Transverse colon (tissue), 4 donors: ENCODE measurements around the gene RNFT2. TPM values are rescaled to one million over a fixed set of nuclear protein-coding genes. Genes with fewer than 3 reads are reported as not detected.

ENCODE experiments used
- DNase-seq: peaks from one replicate; pipeline ENCODE4 v3.0.0-alpha.2; 2019
- H3K27ac ChIP-seq, 4 donors: fragments of 200-600 bp; sonication (generic); 2 replicates each; pipeline ENCODE4 v1.5.1; 2016 to 2018; ENCODE audit warnings: inconsistent platforms in 4 of 4
- H3K27me3 ChIP-seq: fragments of 200-600 bp; sonication (generic); 2 replicates; pipeline ENCODE4 v1.5.1; 2017; ENCODE audit warnings: inconsistent platforms
- H3K36me3 ChIP-seq, 4 donors: fragments of 200-600 bp; sonication (generic); 2 replicates each; pipeline ENCODE4 v1.5.1; 2017 to 2019; ENCODE audit warnings: inconsistent platforms in 4 of 4
- H3K4me1 ChIP-seq, 4 donors: fragments of 200-600 bp; sonication (generic); 2 replicates each; pipeline ENCODE4 v1.5.1; 2017 to 2020; ENCODE audit warnings: inconsistent platforms in 4 of 4
- H3K4me3 ChIP-seq, 4 donors: fragments of 200-600 bp; sonication (generic); 1 replicate in 1 of 4; 2 replicates in 3 of 4; pipeline versions ENCODE4 v1.5.1 to v1.6.1; 2017 to 2019; ENCODE audit warnings: inconsistent platforms in 4 of 4
- H3K9me3 ChIP-seq, 2 donors: fragments of 200-600 bp; sonication (generic); 2 replicates each; pipeline ENCODE4 v1.5.1; 2017 to 2019; ENCODE audit warnings: inconsistent platforms in 2 of 2
- CTCF ChIP-seq, 5 experiments: fragments of 200-600 bp in 3 of 5; fragments of 450-650 bp in 2 of 5; sonication (generic) in 3 of 5; IDR thresholded peaks; 1 replicate in 2 of 5; 2 replicates in 3 of 5; pipeline ENCODE4 v1.5.1; 2016 to 2017; ENCODE audit warnings: antibody characterized with exemption in 5 of 5, inconsistent platforms in 3 of 5, mild to moderate bottlenecking in 2 of 5, moderate library complexity in 1 of 5
- EP300 ChIP-seq: sonication (generic); formaldehyde crosslinking; IDR thresholded peaks from one replicate; pipeline ENCODE4 v1.6.1; 2017; ENCODE audit warnings: antibody characterized with exemption, low read depth
- POLR2A ChIP-seq: fragments of 450-650 bp; IDR thresholded peaks from one replicate; pipeline ENCODE4 v1.6.1; 2016; ENCODE audit warnings: antibody characterized with exemption, mild to moderate bottlenecking, moderate library complexity
- POLR2AphosphoS5 ChIP-seq, 3 donors: sonication (generic); formaldehyde crosslinking; IDR thresholded peaks; one replicate each; pipeline ENCODE4 v1.6.1; 2016; ENCODE audit warnings: antibody characterized with exemption in 3 of 3
- WGBS, 2 donors: methylation state at CpG; one replicate each; pipeline ENCODE4 v1.1.5; 2018; ENCODE audit warnings: low coverage in 1 of 2; 5-methylcytosine and 5-hydroxymethylcytosine counted together
- in situ Hi-C, 4 donors: fragments of 200-750 bp; cut with MboI; loops; one replicate each; pipeline versions ENCODE4 v1.15.0 to v1.15.1; 2017; ENCODE audit warnings: low sequenced_read_pairs in 3 of 4, low pct_ligation_motif_present in 1 of 4, low pct_unique_long_range_greater_than_20kb in 1 of 4
- intact Hi-C: fragments of 100-400 bp; cut with DNase I; formaldehyde crosslinking; loops from one replicate; pipeline ENCODE4 v1.15.1; 2023; ENCODE audit warnings: low total_unique reads
- total RNA-seq, 4 donors: library from RNA; depleted of rRNA; stranded (reverse); fragments of >200 nt; gene quantifications; one replicate each; pipeline ENCODE4 v1.1.0, GENCODE V29; 2016

RNFT2 gene
- total RNA-seq, 4 donors from 2014 or later: 0.20 to 1.1 (median 0.68) TPM; not detected in 1

DNA sequence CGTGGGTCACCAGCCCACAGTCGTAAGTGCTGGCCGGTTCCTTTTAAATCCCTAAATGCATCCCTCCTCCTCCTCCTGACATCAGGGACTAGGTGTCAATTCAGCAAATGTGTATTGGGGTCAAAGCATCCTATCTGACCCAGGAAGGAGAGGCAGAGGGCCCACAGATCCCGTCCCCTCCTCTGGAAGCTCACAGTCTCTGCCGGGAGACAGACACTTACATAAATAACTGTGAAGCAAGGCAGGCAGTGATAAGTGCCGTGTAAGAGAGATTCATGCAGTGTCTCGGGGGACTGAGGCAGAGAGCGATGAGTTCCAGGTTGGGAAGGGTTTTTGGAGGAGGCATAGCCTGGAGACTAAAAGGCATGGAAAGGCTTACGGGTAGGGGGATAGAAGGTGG is 99.0 kb downstream of the RNFT2 start:
- Histone ChIP-seq H3K9me3 (no peaks in the 10 kb centered on the region), H3K36me3 (no peaks in the 10 kb centered on the region), H3K27me3 (no peaks in the 10 kb centered on the region), H3K4me3 (no peak overlapping the region), H3K27ac (no peak overlapping the region), H3K4me1 (no peaks in the 10 kb centered on the region)
- no peak for TF ChIP-seq POLR2A
- TF ChIP-seq POLR2AphosphoS5 (IDR thresholded peaks at IDR 0.05): no peak
- TF ChIP-seq CTCF (IDR thresholded peaks at IDR 0.05): no peak
- no peak for TF ChIP-seq EP300
- no peak for DNase-seq
- WGBS, 2 donors: 75 to 78% methylated on average over 6 to 9 of the region's 9 CpGs
- in situ Hi-C loops (no loop called here), intact Hi-C loops (no loop called here)

- no peak overlapping the region for H3K4me3 ChIP-seq
- no peaks in the 10 kb centered on the region for H3K27me3 ChIP-seq
- H3K4me1 ChIP-seq: no peaks in the 10 kb centered on the region
- no peaks in the 10 kb centered on the region for H3K36me3 ChIP-seq
- H3K9me3 ChIP-seq: no peaks in the 10 kb centered on the region
- intact Hi-C loops (no loop called here), in situ Hi-C loops (no loop called here)
- TF ChIP-seq POLR2A (no peak), CTCF (IDR thresholded peaks at IDR 0.05) (no peak), POLR2AphosphoS5 (IDR thresholded peaks at IDR 0.05) (no peak), EP300 (no peak)
- H3K27ac ChIP-seq: no peak overlapping the region
- no peak for DNase-seq
- WGBS, 2 donors: 82% methylated on average over 4 of the region's 4 CpGs; no CpG with 5 or more reads in 1 of the 2 donors
Measured at GRCh38 chr12:116838365-116838764, 100.2 kb downstream of the RNFT2 start.

DNA sequence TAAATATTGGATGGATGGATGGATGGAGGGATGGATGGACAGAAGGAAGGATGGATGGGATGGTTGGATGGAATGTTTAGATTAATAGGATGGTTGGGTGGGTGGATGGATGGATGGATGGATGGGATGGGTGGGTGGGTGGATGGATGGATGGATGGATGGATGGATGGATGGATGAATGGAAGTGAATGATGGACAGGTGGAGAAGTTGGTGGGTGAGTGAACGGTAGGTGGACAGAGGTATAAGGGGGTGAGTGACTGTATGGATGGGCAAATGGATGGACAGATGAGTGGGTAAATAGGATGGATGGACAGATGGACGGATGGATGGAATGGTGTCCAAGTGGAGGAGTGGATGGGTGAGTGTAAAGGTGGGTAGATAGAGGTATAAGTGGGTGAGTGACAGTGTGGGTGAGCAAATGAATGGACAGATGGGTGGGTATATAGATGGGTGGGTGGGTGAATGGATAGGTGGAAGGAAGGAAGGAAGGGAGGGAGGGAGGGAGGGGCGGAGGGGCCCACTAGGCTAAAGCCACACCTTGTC is 101.2 kb downstream of the RNFT2 start:
- Histone ChIP-seq H3K36me3 (no peaks in the 10 kb centered on the region), H3K9me3 (no peaks in the 10 kb centered on the region), H3K4me1 (no peaks in the 10 kb centered on the region), H3K4me3 (no peak overlapping the region), H3K27me3 (no peaks in the 10 kb centered on the region), H3K27ac (no peak overlapping the region)
- WGBS, 2 donors: 97 to 100% methylated on average over 2 to 3 of the region's 3 CpGs
- intact Hi-C loops (no loop called here), in situ Hi-C loops (no loop called here)
- no peak for DNase-seq
- TF ChIP-seq CTCF (IDR thresholded peaks at IDR 0.05): no peak
- TF ChIP-seq POLR2A: no peak
- TF ChIP-seq EP300: no peak
- TF ChIP-seq POLR2AphosphoS5 (IDR thresholded peaks at IDR 0.05): no peak

- Histone ChIP-seq H3K36me3 (no peaks in the 10 kb centered on the region), H3K4me1 (no peaks in the 10 kb centered on the region), H3K9me3 (no peaks in the 10 kb centered on the region), H3K27ac (no peak overlapping the region), H3K4me3 (no peak overlapping the region), H3K27me3 (no peaks in the 10 kb centered on the region)
- in situ Hi-C loops: no loop called here
- no peak for DNase-seq
- intact Hi-C loops: no loop called here
- TF ChIP-seq EP300 (no peak), POLR2A (no peak), POLR2AphosphoS5 (IDR thresholded peaks at IDR 0.05) (no peak), CTCF (IDR thresholded peaks at IDR 0.05) (no peak)
- WGBS, 2 donors: 93 to 100% methylated on average over 1 to 6 of the region's 6 CpGs
Measured at GRCh38 chr12:116843085-116843484, 105.0 kb downstream of the RNFT2 start.
